HTR-8/SVneo (cell line): Measurements from ENCODE around the gene ZXDB.
"Not testable (repeated sequence)": the region's sequence is repeated elsewhere in the genome, so short reads cannot be mapped to it uniquely, and the experiment has no call there.

Experiments
- DNase-seq: peaks from one replicate; pipeline ENCODE4 v3.0.0; 2011; ENCODE audit warnings: low spot score, mixed read lengths; ENCODE audit not compliant: insufficient read length
- FAIRE-seq: peaks from 2 replicates; lab custom pipeline; 2011; peaks lifted over from hg19 to GRCh38; lab: Jason Lieb, UNC

ZXDB gene

DNA sequence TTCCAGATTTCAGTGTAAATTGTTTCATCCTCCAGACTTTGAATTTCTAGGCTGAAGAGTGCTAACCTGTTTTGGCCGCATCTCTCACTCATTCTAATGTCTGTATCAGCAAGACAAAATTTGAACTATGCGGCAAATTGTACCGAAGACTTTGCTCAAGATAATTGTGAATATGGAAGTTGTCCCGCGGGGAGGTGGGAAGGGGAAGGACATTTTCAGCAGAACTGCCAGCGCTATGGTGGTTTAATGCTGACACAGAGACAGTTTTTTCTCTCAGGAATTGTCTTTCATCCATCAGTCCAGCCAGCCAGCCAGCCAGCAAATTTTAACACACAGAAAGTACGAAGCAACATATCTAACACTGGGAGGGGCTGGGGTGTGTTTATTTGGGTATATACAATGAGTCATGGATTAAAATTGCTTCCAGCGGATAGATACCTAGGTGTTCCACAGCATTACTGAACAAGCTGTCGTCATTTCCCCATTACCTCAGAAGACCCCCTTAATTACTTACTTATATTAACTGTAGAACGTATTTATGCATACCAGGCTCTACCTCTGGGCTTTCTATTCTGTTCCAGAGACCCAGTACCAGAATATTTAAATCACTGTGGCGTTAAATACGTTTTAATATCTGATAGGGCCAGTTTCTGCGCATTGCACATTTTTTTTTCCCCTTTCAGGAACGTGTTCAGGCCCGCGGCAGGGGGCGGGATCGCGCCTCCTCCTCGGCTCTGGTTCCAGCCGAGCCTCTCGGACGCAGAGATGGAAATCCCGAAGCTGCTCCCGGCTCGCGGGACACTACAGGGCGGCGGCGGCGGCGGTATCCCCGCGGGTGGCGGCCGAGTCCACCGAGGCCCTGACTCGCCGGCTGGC, at the start of gene ZXDB:
Gene ZXDB (plus strand): TSS at position 728 of the 876 bp plus-strand sequence. CDS start 38 bp downstream, at position 766.
- FAIRE-seq, DNase-seq: not testable (repeated sequence)

DNA sequence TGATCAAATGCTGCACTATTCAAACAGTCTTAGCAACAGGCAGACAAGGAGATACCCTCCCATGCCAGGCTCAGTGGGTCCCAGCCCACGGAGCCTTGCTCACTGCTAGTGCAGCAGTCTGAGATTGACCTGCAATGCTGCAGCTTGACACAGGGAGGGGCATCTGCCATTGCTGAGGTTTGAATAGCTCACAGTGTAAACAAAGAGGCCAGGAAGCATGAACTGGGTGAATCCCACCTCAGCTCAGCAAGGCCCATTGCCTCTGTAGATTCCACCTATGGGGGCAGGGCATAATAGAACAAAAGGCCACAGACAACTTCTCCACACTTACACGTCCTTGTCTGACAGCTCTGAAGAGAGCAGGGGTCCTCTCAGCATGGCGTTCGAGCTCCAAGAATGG, 26.6 kb upstream of the ZXDB start:
- no peak for FAIRE-seq
- no peak for DNase-seq

DNA sequence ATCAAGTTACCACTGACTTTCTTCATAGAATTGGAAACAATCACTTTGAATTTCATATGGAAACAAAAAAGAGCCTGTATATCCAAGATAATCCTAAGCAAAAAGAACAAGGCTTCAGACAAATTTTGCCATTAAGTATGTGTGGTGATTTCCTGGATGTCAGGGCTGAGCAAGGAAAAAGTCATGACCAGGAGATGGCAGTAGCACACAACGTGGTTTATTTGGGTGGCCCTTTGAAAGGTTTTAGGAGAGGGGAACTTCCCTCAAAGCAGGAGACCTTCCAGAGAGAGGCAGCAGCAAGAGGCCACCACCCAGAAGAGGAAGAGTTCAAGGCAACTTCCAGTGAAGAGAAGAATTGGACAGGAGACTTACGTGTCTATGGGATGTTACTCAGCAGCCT, 18.1 kb upstream of the ZXDB start:
- no peak for DNase-seq
- no peak for FAIRE-seq

DNA sequence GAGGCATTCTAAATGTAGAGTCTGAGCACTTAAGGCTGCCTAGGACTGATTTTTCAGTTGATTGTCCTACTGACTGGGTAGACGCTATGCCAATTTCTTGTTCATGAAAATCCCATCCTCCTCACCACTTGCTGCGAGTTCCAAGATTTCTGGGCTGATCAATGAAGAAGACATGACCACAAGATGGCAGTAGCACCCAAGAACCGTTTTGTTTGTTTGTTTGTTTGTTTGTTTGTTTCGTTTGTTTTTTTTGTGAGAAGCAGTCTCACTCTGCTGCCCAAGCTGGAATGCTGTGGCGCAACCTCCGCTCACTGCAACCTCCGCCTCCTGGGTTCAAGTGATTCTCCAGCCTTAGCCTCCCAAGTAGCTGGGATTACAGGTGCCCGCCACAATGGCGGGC, 8.9 kb upstream of the ZXDB start:
- FAIRE-seq, DNase-seq: not testable (repeated sequence)

DNA sequence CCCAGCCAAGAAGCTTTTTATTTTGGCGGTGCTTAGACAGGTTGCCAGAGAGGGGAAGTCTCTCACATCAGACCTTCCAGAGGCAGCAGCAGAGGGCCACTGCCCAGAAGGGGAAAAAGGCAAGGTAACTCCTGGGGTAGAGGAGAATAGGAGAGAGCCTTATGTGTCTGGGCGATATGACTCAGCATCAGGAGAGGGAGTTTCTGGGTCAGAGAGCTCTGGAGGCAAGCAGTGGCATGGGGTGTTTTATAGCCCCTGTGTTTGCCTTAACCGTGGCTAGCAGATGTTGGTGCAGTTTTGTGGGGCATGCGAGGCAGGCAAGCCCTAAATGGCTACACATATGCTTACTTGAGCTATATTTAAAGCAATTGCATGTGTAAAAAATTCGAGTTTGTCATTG, 8.3 kb upstream of the ZXDB start:
- DNase-seq (no peak), FAIRE-seq (no peak)

DNA sequence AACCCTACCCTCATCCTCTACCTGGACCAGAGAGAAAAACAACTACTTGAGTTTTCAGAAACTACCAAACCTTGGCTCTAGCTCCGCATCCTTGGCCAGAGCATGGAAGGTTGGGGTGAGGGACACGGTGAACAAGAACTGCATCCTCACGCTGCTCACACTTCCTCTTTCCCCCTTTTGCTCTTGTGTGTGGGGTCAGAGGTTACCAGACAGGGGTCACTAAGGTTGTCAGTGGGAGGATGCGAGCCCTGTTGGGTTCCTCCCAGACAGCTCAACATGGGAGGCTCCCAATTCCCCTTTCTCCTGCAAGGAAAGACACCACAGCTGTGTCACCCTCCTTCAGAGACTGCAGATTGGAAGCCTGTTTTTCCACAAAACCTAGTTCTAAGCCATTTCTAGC, 5.5 kb upstream of the ZXDB start:
- FAIRE-seq (no peak), DNase-seq (no peak)

DNA sequence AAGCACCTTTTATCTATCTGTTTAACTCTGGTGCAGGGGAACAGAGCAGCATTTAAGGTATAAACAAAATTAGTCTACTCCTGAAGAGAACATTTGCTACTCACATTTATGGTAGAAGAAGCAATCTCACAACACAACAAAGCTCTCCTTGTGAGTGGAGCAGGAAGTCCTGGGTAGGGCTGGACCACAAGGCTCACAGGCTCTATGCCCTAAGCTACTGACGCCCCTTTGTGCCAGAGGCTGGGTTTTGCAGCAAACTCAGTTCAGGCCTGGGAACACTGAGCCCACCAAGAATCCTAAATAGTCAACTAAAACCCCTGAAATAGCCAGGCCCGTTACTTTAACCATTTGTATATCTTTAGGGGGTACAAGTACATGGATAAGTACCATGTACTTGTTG, 4.7 kb upstream of the ZXDB start:
- FAIRE-seq (no peak), DNase-seq (no peak)

DNA sequence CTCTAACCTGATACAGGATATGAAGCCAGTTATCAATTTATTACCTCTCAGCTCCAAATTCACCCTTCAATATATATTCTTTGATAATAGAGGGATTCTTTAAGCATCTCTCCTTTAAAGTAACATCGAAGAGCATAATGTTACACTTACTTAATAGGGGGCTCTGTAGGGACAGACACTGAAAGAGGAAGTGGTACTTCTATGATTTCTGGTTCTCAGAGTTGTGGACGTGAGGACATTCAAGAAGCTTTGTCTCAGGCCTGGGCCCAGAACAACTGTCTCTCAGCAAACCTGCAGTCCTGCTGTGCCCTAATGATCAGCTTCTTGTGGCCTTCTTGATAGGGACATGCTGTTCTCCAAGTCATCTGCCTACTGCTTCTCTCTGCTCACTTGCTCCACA, 4.2 kb upstream of the ZXDB start:
- no peak for FAIRE-seq
- no peak for DNase-seq

DNA sequence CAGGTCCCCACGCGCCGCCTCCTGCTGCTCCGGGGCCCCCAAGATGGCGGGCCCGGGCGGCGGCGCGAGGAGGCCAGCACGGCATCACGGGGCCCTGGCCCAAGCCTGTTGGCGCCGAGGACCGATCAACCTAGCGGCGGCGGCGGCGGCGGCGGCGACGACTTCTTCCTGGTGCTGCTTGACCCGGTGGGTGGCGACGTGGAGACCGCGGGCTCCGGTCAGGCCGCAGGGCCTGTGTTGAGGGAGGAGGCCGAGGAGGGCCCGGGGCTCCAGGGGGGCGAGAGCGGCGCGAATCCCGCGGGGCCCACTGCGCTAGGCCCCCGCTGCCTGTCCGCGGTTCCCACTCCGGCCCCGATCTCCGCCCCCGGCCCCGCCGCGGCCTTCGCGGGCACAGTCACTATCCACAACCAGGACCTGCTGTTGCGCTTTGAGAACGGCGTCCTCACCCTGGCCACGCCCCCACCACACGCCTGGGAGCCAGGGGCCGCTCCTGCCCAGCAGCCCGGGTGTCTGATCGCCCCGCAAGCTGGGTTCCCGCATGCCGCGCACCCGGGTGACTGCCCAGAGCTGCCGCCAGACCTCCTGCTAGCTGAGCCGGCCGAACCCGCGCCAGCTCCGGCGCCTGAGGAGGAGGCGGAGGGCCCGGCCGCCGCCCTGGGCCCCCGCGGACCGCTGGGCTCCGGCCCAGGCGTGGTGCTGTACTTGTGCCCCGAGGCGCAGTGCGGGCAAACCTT, 516 bp downstream of the ZXDB start:
- not testable (repeated sequence) for FAIRE-seq

DNA sequence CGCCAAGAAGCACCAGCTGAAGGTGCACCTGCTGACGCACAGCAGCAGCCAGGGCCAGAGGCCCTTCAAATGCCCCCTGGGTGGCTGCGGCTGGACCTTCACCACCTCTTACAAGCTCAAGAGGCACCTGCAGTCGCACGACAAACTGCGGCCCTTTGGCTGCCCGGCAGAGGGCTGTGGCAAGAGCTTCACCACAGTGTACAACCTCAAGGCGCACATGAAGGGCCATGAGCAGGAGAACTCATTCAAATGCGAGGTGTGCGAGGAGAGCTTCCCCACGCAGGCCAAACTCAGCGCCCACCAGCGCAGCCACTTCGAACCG, 1.0 kb downstream of the ZXDB start:
- FAIRE-seq, DNase-seq: not testable (repeated sequence)

More for the DNA sequence above, 516 bp downstream of the ZXDB start:
- not testable (repeated sequence) for DNase-seq

DNA sequence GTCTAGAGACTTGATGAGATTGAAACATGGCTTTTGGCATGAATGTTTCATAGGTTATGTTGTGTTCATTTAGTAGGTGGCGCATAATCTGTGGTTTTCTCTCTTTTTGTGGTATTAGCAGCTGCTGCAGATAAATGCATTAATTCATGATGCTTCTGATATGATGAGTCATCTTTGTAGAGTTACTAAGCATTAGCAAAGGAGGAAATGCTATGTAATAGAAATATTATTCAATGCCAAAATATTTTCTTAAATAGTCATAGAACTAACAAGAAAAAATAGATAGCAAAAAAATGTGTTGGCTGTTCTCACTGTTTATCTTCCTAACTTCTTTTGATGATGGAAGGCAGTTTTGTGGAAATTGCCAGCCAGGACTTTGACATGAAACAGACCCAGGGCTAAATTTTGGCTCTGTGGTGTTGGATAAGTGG, 3.6 kb downstream of the ZXDB start:
- DNase-seq (no peak), FAIRE-seq (no peak)

DNA sequence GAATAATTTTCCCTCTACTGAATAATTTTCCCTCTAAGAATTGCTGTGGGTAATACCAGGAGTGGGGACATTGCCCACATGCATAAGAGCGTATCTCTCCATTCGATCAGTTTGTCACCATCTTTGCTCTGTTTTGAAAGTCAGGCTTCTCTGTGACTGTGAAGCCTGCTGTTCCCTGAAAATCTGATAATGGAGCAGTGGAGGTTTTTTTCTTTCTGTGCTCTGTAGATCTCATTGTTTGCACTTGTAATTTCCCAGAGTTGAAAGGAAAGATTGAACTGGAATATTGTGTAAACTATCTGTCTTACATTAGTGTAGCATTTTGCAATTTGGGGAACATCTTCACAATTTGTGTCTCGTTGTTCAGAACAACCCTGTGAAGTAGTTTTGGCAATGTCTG, 4.3 kb downstream of the ZXDB start:
- no peak for FAIRE-seq

DNA sequence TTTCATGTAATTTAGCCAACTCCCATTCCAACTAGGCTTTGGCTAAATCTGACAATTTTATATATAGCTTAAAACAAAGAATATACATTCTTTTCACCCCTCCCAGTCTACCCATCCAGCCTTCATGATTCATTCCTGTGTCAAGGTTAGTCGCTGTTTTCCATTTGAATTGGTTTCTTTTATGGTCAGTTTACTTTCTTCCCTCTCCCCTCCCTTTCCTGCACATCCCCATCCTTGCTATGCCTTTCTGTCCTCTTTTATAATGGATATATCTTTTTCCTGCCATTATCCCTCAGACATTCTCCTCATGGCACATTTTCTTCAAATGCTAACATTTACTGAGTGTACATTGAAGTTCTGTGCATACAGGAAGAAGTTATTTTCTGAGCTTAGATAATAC, 4.7 kb downstream of the ZXDB start:
- no peak for DNase-seq
- no peak for FAIRE-seq

More for the DNA sequence above, 4.3 kb downstream of the ZXDB start:
- DNase-seq = no peak

DNA sequence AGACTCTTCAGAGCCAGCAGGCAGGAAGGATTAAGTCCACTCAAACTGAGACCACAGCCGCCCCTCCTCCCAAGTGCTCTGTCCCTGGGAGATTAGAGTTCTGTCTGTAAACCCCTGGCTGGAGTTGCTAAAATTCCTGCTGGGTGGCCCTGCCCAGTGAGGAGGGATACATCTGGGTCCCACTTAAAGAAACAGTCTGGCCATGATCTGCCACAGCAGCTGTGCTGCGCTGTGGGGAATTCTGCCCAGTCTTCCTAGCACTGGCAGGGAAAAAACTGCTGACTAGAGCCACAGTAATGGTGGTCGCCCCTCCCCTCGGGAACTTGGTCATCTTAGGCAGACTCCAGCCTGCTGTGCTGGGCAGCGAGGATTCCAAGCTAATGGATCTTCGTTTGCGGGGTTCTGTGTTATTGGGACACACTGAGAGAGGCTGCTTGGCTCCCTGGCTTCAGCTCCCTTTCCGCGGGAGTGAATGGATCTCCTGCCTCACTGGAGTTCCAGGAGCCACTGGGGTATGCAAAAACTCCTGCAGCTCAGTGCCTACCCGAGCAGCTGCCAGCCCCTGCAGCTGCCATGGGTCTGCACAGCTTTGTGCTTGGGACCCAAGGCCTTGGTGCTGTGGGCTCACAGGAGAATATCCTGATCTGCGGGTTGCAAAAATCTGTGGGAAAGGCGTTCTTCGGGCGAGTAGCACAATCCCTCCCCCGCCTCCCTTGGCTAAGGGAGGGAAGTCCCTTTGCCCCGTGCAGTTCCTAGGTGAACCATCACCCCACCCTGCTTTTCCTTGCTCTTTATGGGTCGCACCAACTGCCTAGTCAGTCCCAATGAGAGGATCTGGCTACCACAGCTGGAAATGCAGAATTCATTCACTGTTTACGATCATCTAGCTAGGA, 15.7 kb downstream of the ZXDB start:
- DNase-seq = no peak

DNA sequence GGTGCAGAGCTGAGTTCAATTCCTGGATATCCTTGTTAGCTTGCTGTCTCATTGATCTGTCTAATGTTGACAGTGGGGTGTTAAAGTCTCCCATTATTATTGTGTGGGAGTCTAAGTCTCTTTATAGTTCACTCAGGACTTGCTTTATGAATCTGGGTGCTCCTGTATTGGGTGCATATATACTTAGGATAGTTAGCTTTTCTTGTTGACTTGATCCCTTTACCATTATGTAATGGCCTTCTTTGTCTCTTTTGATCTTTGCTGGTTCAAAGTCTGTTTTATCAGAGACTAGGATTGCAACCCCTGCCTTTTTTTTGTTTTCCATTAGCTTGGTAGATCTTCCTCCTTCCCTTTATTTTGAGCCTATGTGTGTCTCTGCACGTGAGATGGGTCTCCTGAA, 21.5 kb downstream of the ZXDB start:
- DNase-seq, FAIRE-seq: not testable (repeated sequence)

More for the DNA sequence above, 15.7 kb downstream of the ZXDB start:
- FAIRE-seq = no peak

DNA sequence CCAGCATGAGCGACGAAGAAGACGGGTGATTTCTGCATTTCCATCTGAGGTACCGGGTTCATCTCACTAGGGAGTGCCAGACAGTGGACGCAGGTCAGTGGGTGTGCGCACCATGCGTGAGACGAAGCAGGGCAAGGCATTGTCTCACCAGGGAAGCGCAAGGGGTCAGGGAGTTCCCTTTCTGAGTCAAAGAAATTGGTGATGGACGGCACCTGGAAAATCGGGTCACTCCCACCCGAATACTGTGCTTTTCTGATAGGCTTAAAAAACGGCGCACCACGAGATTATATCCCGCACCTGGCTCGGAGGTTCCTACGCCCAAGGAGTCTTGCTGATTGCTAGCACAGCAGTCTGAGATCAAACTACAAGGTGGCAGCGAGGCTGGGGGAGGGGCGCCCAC, 37.6 kb downstream of the ZXDB start:
- FAIRE-seq, DNase-seq: not testable (repeated sequence)

DNA sequence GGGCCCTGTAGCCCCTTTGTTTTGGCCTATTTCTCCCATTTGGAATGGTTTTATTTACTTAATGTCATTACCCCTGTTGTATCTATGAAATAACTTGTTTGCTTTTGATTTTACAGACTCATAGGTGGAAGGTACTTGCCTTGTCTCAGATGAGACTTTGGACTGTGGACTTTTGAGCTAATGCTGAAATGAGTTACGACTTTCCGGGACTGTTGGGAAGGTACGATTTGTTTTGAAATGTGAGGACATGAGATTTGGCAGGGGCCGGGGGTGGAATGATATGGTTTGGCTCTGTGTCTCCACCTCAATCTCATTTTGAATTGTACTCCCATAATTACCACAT, 48.8 kb downstream of the ZXDB start:
- DNase-seq = no peak
- FAIRE-seq = no peak

DNA sequence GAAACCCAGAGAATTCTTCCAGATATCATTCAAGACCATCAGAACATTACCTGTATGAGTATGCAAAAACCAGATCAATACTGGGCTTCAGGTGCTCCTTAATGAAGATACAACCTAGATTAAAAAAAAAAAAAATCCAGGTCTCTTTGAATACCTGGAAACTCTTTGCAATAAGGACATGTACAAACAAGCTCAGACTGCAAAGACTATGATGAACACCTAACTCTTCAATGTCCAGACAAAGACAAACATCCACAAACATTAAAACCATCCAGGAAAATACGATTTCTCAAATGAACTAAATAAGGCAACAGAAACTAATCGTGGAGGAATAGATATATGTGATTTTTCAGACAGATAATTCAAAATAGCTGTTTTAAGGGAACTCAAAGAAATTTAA, 49.5 kb downstream of the ZXDB start:
- DNase-seq (no peak), FAIRE-seq (no peak)

DNA sequence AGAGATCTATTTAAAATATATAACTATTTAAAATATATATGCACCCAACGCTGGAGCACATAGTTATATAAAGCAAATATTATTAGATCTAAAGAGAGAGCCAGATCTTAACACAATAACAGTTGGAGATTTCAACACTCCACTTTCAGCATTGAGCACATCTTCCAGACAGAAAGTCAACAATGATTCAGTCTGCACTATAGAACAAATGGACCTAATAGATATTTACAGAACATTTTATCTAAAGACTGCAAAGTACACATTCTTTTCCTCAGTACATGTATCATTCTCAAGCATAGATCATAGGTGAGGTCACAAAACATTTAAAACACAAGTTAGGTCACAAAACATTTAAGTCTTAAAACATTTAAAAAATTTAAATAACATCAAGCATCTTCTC, 51.9 kb downstream of the ZXDB start:
- no peak for DNase-seq
- no peak for FAIRE-seq

DNA sequence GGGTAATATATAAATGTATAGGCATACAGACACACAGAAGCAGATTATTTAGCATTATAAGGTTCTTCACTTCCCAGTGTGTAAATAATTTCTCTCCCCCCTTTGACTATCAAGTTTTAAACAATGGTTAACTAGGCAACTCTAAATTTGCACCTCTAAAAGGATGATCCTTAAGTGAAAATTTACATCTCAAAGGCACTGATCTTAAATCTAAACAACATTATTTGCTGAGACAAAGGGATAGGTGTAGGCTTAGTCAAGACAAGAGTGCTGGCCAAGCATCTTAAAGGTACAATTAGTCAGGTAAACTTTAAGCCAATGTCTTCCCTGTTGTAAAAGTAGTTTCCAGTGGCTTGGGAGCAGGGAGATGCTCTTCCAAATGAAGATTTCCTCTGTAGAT, 55.2 kb downstream of the ZXDB start:
- FAIRE-seq (no peak), DNase-seq (no peak)
